COLO829 (cell line): ENCODE results near the gene SLC38A11.

Experiments
- DNase-seq: peaks from one replicate; pipeline ENCODE4 v3.0.0; 2012; ENCODE audit warnings: low spot score

The SLC38A11 gene

GRCh38 chr2:164969909-164970690, 14.8 kb upstream of the SLC38A11 start:
- no peak for DNase-seq

- DNase-seq = no peak
Observed at GRCh38 chr2:164967781-164968228, 12.5 kb upstream of the SLC38A11 start.

DNA sequence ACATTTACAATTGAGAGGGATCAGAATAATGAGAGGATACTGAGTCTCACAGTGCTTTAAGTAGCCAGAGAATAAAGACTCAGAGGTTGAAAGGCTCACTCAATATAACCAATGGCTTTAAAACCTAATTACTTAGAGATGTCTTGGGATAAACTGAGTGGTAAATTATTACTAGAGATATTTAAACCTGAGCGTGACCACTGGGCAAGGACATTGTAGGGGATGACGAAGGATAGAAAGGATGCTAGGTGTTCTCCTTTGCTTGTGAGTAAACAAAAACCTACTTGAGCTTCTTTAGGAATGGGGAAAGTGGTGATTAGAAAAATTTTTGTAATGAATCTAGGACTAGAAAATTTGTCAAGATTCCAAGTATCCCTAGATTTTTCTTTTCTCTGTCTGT, 12.0 kb upstream of the SLC38A11 start:
- DNase-seq = no peak

GRCh38 chr2:164964700-164965099, 9.4 kb upstream of the SLC38A11 start:
- no peak for DNase-seq

DNA sequence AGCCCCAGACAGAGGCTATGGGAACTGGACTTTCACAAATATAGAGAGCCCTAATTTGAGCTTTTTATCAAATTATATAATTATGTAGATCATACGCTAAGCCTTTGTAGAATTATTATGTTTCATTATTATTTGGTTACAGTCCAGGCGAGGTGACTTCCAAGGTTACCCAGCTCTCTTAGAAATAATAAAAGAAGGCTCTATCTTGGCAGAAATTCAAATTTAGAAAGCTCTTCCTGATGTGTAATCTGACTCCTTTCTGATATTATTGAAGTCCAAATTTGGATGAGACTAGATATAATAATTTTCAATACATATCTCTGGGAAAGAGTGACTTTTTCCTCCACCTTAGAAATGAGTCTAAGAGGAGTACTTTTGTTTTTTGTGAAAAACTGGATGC, 4.8 kb upstream of the SLC38A11 start:
- DNase-seq = no peak

DNA sequence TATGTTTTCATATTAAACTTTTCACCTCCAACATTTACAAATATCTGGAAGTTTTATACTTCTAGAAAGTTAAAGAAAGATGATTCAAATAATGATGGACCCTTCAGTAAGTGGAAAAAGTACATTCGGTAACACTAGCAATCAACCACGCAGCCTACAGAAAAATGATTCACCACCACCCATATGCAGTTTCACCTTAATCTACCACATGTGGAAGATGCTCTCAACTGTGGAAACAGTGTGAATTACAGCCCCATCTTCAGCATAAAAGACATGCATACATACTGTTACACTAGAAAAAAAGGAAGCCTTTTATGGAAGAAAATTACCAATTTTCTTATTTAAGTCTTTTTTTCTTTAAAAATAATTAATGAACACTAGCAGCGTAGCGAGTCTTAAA, 1.1 kb downstream of the SLC38A11 start:
- DNase-seq = no peak

DNA sequence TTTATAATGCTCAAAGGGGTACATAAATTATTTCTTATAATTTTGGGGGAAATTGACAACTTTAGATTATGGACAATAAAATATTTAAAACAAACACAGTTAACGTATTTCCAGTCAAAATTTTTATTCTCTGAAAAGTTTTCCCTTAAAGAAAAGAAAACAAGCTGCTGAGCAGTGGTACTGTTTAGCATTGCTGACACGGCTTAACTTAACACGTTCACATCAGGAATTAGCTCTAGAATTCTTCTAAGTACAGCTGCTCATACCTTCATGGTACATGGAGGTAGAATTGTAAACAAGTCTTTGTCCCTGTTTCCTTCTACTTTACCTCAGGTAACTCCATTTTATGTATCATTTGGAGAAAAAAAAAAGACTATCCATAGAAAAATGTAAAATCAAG, 2.0 kb downstream of the SLC38A11 start:
- no peak for DNase-seq

DNA sequence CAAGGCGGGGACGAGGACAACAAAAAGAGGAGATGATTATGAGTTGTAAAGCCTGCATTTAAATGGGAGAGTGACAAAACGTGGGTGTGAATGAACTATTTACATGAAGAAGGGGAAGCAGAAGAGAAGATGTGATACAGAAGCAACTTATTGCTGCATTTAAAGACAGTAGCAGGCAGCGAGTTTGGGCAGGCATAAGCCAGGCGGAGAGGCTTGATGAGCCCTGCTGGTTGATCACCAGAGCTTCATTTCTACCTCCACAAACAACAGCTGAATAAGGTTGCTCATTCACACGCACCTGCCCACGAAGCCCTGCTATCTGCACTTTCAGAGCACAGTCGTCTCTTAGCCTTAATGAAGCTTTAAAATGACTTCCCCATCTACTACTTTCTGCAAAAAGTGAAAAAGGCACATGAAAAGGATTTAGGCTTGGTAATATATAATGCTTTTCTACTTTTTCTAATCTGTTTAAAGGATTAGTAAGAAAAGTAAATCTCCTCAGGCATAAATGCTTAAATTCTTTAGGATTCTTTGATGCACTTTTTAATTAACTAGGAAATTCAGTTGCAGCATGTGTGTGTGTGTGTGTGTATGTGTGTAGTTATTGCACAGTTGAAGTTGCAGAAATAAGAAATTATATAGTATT, 3.1 kb downstream of the SLC38A11 start:
- DNase-seq = no peak

GRCh38 chr2:164948540-164948939, 6.8 kb downstream of the SLC38A11 start:
- no peak for DNase-seq

GRCh38 chr2:164947281-164947680, 8.0 kb downstream of the SLC38A11 start:
- no peak for DNase-seq

GRCh38 chr2:164943289-164943688, 12.0 kb downstream of the SLC38A11 start:
- no peak for DNase-seq

DNA sequence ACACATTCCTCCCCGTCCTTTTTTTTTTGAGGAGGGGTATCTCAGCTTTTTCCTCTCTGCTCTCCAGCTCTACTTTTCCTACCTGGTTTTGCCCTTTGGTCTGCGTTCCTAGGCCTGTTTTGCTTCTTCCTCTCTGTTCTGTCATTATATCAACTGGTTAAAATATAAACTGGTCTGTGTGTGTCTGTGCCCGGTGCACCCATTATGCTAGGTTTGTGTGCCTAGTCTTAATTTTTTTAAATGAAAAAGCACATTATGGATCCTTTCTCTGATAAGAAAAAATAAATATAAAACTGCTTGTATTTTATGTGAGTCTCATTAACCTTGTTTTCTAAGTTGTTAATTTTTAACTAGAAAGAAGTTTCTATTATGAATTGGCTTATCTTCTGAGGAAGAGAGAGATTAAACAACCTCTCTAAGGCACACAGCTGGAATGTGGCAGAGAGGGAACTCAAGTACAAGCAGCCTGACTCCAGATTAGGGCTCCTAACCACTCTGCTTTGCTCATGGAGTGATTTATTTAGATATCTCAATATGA, 17.4 kb downstream of the SLC38A11 start:
- no peak for DNase-seq

DNA sequence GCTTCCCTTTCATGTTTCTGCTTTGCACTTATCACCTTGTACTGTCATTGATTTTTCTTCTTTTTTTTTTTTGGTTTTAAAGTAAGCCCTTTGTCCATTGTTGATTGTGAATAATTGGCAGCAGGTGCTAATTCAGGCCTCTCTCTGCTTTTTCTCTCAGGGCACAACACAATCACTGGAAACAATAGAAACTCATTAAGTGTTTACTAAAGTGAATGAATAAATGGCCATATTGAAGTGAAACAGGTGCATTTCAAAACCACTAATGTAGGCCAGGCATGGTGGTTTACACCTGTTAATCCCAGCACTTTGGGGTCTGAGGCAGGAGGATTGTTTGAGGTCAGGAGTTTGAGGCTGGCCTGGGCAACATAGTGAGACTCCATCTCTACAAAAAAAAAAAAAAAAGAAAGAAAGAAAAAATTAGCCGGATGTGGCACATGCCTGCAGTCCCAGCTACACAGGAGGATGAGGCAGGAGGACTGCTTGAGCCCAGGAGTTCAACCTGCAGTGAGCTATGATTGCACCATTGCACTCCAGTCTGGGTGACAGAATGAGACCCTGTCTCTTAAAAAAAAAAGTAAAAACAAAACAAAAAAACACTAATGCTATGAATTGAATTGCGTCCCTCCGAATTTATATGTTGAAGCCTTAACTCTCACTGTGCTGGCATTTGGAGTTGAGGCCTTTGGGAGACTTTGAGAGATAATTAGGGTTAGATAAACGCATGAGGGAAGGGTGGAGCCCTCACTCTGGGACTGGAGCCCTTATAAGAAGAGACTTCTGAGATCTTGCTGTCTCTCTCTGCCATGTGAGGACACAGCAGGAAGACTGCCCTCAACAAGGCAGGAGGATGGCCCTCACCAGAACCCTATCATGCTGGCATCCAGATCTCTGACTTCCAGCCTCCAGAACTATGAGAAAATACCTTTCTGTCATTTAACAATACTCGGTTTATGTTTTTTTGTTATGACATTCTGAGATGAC, 19.9 kb downstream of the SLC38A11 start:
- DNase-seq = no peak

GRCh38 chr2:164934401-164935117, 20.8 kb downstream of the SLC38A11 start:
- DNase-seq = no peak

DNA sequence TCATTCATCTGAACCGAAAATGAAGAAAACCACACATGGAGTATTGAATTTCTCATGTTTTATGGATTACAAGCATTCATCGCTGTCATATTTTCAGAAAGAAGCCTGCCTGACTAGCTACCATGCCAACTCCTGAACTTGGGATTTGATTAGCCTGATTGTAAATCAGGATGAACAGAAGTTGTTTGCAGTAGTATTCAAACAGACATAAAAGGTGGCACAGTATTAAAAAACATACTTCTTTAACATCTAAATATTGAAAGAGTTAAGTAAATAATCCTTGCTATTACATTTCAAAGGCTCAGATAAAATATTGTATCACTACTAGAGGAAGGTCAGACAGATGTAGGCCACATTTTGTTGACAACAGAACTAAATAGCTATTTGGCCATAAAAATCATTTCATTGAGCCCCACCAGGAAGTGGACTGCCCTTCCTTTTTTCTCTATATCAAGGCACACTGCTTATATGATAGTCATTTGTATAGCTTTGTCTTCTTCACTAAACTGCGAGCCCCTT, 21.6 kb downstream of the SLC38A11 start:
- DNase-seq = no peak

GRCh38 chr2:164932377-164932776, 22.9 kb downstream of the SLC38A11 start:
- DNase-seq = no peak

DNA sequence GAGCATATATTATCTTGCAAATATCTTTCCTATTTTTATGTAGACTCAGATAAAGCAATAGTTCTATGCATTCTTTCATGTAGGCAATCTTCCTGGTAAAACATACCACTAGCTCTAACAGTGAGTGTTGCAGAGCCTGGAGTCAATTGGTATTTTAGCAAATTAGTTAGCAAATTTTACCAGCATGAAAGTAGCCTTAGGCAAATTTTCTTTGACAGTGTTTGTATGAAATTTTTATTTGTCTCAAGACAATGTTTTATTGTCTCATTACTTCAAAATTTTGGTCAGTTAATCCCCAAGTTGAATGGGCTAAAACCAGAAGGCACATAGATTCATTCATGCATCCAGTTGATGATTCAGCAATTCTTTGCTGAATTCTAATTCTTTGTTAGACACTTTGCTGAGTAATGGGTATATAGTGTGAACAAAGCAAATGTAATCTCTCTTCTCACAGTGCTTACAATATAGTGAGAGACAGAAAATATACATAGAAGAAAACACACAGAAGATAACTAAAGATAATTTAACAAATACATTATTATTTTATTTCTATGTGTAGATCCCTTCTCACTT, 27.1 kb downstream of the SLC38A11 start:
- no peak for DNase-seq

- DNase-seq = no peak
Observed at GRCh38 chr2:164922134-164922533, 33.2 kb downstream of the SLC38A11 start.

DNA sequence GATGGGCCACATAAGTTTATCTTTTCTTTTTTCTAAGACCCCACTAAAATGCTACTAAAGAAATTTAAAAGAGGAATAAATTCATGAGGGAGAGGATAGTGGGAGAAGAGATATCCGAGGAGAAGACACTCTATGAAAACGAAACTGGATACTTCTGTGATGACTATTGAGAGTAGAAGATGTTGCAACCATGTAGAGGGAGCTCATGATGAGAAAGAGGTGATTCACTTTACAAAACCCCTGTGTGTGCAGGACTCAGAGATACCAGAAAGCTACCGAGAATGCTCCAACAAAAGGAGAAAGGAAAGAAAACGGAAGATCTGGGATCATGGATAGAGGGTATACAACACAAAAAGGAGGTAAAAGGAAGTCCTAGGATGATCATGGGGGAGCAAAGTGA, 34.9 kb downstream of the SLC38A11 start:
- DNase-seq = peak; percentile 56

DNA sequence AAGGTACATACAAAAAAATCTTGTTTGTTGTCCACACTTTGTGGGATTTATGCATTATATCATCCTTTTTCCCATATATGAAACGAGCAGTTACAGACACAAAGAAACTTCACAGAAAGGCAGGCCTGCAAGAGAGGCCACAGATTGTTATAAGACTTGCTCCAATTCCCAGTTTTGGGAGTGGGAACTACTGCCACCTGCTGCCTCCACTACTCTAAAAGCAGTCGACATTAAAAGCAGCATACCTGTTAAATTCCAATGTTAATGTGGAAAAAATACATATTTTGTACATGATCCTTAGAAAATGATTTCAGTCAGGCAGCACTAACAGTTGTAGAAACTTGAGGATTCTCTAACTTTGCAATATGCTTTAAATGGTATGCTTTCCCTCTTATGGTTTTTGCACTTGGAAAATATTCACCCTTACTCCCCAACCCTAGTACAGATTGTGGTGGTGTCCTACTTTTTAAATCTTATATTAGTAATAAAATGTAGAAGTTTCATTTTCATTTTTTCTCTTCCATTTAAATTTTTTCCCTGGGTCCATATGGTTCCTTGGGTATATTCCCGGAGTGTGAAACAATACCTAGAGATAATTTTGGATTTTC, 37.9 kb downstream of the SLC38A11 start:
- DNase-seq = no peak

- DNase-seq = no peak
Observed at GRCh38 chr2:164915566-164915965, 39.8 kb downstream of the SLC38A11 start.
